ENCODE measurements around the gene SMYD3.

GRCh38 chr1:246111570-246111969 is 395.5 kb downstream of the SMYD3 start:
- no peak for TF ChIP-seq CTCF (IDR thresholded peaks at IDR 0.05; ENCODE audit: borderline replicate concordance, extremely low read depth, low read length, poor library complexity, severe bottlenecking)
- TF ChIP-seq EZH2 (IDR thresholded peaks at IDR 0.05; ENCODE audit: borderline replicate concordance, low read depth, low read length, severe bottlenecking) = no peak

Data from DND-41 (cell line).